Ovary (tissue), 3 donors: ENCODE results near the gene FTMT.

Source experiments
- EP300 ChIP-seq: sonication (generic); formaldehyde crosslinking; IDR thresholded peaks from one replicate; pipeline ENCODE4 v1.6.1; 2017; ENCODE audit warnings: antibody characterized with exemption
- TF ChIP-seq, protein P1 (sequence below), 3 donors: fragments of 450-650 bp in 2 of 3; fragments of 200-600 bp in 1 of 3; IDR thresholded peaks; one replicate each; pipeline versions ENCODE4 v1.5.1 to v1.8.0; 2016 to 2022; ENCODE audit warnings: antibody characterized with exemption in 3 of 3, mild to moderate bottlenecking in 1 of 3
- donor health status: DM: no; HTN: no; CAD: no.

DNA sequence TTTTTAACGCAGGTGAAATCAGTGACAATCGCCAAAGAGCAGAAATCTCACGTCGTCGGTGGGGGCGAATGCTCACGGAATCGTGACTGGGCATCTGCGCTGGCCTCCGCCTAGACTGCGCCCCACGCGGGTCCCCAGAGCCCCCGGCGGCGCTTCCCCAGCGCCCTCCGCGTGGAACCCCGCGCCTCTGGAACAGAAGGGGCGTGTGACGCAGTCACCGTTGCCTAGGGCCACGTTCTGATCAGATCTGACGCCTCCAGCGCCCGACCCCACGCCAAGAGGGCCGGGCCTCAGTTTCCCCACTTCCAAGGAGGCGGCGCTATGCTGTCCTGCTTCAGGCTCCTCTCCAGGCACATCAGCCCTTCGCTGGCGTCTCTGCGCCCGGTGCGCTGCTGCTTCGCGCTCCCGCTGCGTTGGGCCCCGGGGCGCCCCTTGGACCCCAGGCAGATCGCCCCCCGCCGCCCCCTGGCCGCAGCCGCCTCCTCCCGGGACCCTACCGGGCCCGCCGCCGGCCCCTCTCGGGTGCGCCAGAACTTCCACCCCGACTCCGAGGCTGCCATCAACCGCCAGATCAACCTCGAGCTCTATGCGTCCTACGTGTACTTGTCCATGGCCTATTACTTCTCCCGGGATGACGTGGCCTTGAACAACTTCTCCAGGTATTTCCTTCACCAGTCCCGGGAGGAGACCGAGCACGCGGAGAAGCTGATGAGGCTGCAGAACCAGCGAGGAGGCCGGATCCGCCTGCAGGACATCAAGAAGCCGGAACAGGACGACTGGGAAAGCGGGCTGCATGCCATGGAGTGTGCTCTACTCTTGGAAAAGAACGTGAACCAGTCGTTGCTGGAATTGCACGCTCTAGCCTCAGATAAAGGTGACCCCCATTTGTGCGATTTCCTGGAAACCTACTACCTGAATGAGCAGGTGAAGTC is at the start of gene FTMT:
- no peak for TF ChIP-seq EP300
- TF ChIP-seq, protein P1, sequence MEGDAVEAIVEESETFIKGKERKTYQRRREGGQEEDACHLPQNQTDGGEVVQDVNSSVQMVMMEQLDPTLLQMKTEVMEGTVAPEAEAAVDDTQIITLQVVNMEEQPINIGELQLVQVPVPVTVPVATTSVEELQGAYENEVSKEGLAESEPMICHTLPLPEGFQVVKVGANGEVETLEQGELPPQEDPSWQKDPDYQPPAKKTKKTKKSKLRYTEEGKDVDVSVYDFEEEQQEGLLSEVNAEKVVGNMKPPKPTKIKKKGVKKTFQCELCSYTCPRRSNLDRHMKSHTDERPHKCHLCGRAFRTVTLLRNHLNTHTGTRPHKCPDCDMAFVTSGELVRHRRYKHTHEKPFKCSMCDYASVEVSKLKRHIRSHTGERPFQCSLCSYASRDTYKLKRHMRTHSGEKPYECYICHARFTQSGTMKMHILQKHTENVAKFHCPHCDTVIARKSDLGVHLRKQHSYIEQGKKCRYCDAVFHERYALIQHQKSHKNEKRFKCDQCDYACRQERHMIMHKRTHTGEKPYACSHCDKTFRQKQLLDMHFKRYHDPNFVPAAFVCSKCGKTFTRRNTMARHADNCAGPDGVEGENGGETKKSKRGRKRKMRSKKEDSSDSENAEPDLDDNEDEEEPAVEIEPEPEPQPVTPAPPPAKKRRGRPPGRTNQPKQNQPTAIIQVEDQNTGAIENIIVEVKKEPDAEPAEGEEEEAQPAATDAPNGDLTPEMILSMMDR (IDR thresholded peaks at IDR 0.05), result no peak
